Transverse colon (tissue), 4 donors: Measurements from ENCODE around the gene FAR2. TPM values are rescaled to one million over a fixed set of nuclear protein-coding genes. Genes with fewer than 3 reads are reported as not detected.
A peak's percentile ranks its signal among the peaks of the same experiment; 100 is the strongest.

Experiments used
- DNase-seq: peaks from one replicate; pipeline ENCODE4 v3.0.0-alpha.2; 2019
- H3K27ac ChIP-seq, 4 donors: fragments of 200-600 bp; sonication (generic); 2 replicates each; pipeline ENCODE4 v1.5.1; 2016 to 2018; ENCODE audit warnings: inconsistent platforms in 4 of 4
- H3K27me3 ChIP-seq: fragments of 200-600 bp; sonication (generic); 2 replicates; pipeline ENCODE4 v1.5.1; 2017; ENCODE audit warnings: inconsistent platforms
- H3K36me3 ChIP-seq, 4 donors: fragments of 200-600 bp; sonication (generic); 2 replicates each; pipeline ENCODE4 v1.5.1; 2017 to 2019; ENCODE audit warnings: inconsistent platforms in 4 of 4
- H3K4me1 ChIP-seq, 4 donors: fragments of 200-600 bp; sonication (generic); 2 replicates each; pipeline ENCODE4 v1.5.1; 2017 to 2020; ENCODE audit warnings: inconsistent platforms in 4 of 4
- H3K4me3 ChIP-seq, 4 donors: fragments of 200-600 bp; sonication (generic); 1 replicate in 1 of 4; 2 replicates in 3 of 4; pipeline versions ENCODE4 v1.5.1 to v1.6.1; 2017 to 2019; ENCODE audit warnings: inconsistent platforms in 4 of 4
- H3K9me3 ChIP-seq, 2 donors: fragments of 200-600 bp; sonication (generic); 2 replicates each; pipeline ENCODE4 v1.5.1; 2017 to 2019; ENCODE audit warnings: inconsistent platforms in 2 of 2
- CTCF ChIP-seq, 5 experiments: fragments of 200-600 bp in 3 of 5; fragments of 450-650 bp in 2 of 5; sonication (generic) in 3 of 5; IDR thresholded peaks; 1 replicate in 2 of 5; 2 replicates in 3 of 5; pipeline ENCODE4 v1.5.1; 2016 to 2017; ENCODE audit warnings: antibody characterized with exemption in 5 of 5, inconsistent platforms in 3 of 5, mild to moderate bottlenecking in 2 of 5, moderate library complexity in 1 of 5
- EP300 ChIP-seq: sonication (generic); formaldehyde crosslinking; IDR thresholded peaks from one replicate; pipeline ENCODE4 v1.6.1; 2017; ENCODE audit warnings: antibody characterized with exemption, low read depth
- POLR2A ChIP-seq: fragments of 450-650 bp; IDR thresholded peaks from one replicate; pipeline ENCODE4 v1.6.1; 2016; ENCODE audit warnings: antibody characterized with exemption, mild to moderate bottlenecking, moderate library complexity
- POLR2AphosphoS5 ChIP-seq, 3 donors: sonication (generic); formaldehyde crosslinking; IDR thresholded peaks; one replicate each; pipeline ENCODE4 v1.6.1; 2016; ENCODE audit warnings: antibody characterized with exemption in 3 of 3
- whole genome bisulfite sequencing, 2 donors: methylation state at CpG; one replicate each; pipeline ENCODE4 v1.1.5; 2018; ENCODE audit warnings: low coverage in 1 of 2; 5-methylcytosine and 5-hydroxymethylcytosine counted together
- in situ Hi-C, 4 donors: fragments of 200-750 bp; cut with MboI; loops; one replicate each; pipeline versions ENCODE4 v1.15.0 to v1.15.1; 2017; ENCODE audit warnings: low sequenced_read_pairs in 3 of 4, low pct_ligation_motif_present in 1 of 4, low pct_unique_long_range_greater_than_20kb in 1 of 4
- intact Hi-C: fragments of 100-400 bp; cut with DNase I; formaldehyde crosslinking; loops from one replicate; pipeline ENCODE4 v1.15.1; 2023; ENCODE audit warnings: low total_unique reads
- total RNA-seq, 4 donors: library from RNA; depleted of rRNA; stranded (reverse); fragments of >200 nt; gene quantifications; one replicate each; pipeline ENCODE4 v1.1.0, GENCODE V29; 2016

Gene FAR2
- total RNA-seq, 4 donors from 2014 or later: 57.6 to 72.7 (median 65.7) TPM

GRCh38 chr12:29201296-29201695 is 52.2 kb downstream of the FAR2 start:
- 44 to 69% methylated on average over 2 to 3 of the region's 3 CpGs for whole genome bisulfite sequencing, 2 donors
- Histone ChIP-seq H3K27ac (no peak overlapping the region), H3K4me3 (no peak overlapping the region), H3K36me3 (no peaks in the 10 kb centered on the region), H3K4me1 (peaks cover 0 to 3% (median 0%) of the 10 kb centered on the region in 4 donors), H3K27me3 (no peaks in the 10 kb centered on the region), H3K9me3 (no peaks in the 10 kb centered on the region)
- intact Hi-C loops (no loop called here), in situ Hi-C loops (no loop called here)
- no peak for DNase-seq
- TF ChIP-seq POLR2AphosphoS5 (IDR thresholded peaks at IDR 0.05) (no peak), CTCF (IDR thresholded peaks at IDR 0.05) (no peak), EP300 (no peak), POLR2A (no peak)

GRCh38 chr12:29201746-29202145 is 52.7 kb downstream of the FAR2 start:
- Histone ChIP-seq H3K27me3 (no peaks in the 10 kb centered on the region), H3K4me1 (peaks cover 0 to 3% (median 0%) of the 10 kb centered on the region in 4 donors), H3K36me3 (no peaks in the 10 kb centered on the region), H3K4me3 (no peak overlapping the region), H3K9me3 (no peaks in the 10 kb centered on the region), H3K27ac (no peak overlapping the region)
- TF ChIP-seq EP300 (no peak), POLR2A (no peak), POLR2AphosphoS5 (IDR thresholded peaks at IDR 0.05) (no peak), CTCF (IDR thresholded peaks at IDR 0.05) (no peak)
- WGBS, 2 donors: 85 to 87% methylated on average over 2 of the region's 2 CpGs
- DNase-seq: no peak
- intact Hi-C loops: no loop called here
- in situ Hi-C loops: no loop called here

- TF ChIP-seq CTCF (IDR thresholded peaks at IDR 0.05): no peak
- TF ChIP-seq POLR2A: no peak
- no peak for TF ChIP-seq POLR2AphosphoS5 (IDR thresholded peaks at IDR 0.05)
- no peak for TF ChIP-seq EP300
- H3K36me3 ChIP-seq: no peaks in the 10 kb centered on the region
- in situ Hi-C loops (no loop called here), intact Hi-C loops (no loop called here)
- peaks cover 0 to 16% (median 6%) of the 10 kb centered on the region in 4 donors for H3K4me1 ChIP-seq
- 84 to 90% methylated on average over 5 to 6 of the region's 6 CpGs for WGBS, 2 donors
- no peaks in the 10 kb centered on the region for H3K27me3 ChIP-seq
- no peak for DNase-seq
- H3K4me3 ChIP-seq: no peak overlapping the region
- H3K27ac ChIP-seq: no peak overlapping the region
- no peaks in the 10 kb centered on the region for H3K9me3 ChIP-seq
These were observed 55.4 kb downstream of the FAR2 start for GRCh38 chr12:29204521-29204920.

- intact Hi-C loops (no loop called here), in situ Hi-C loops (no loop called here)
- no peaks in the 10 kb centered on the region for H3K27me3 ChIP-seq
- H3K4me1 ChIP-seq: peaks cover 0 to 34% (median 12%) of the 10 kb centered on the region in 4 donors
- 59 to 66% methylated on average over 5 of the region's 5 CpGs for WGBS, 2 donors
- TF ChIP-seq POLR2A: no peak
- no peaks in the 10 kb centered on the region for H3K36me3 ChIP-seq
- DNase-seq: no peak
- H3K4me3 ChIP-seq: no peak overlapping the region
- no peaks in the 10 kb centered on the region for H3K9me3 ChIP-seq
- H3K27ac ChIP-seq: peak overlapping the region in 2 of 4 donors; percentile 66 to 68
These were observed 58.0 kb downstream of the FAR2 start for GRCh38 chr12:29207120-29207519.

- Histone ChIP-seq H3K27ac (peak overlapping the region; percentile 66 to 80 (median 68)), H3K4me1 (peaks cover 0 to 43% (median 17%) of the 10 kb centered on the region in 4 donors), H3K9me3 (no peaks in the 10 kb centered on the region), H3K36me3 (no peaks in the 10 kb centered on the region), H3K4me3 (no peak overlapping the region), H3K27me3 (no peaks in the 10 kb centered on the region)
- WGBS, 2 donors: 50 to 59% methylated on average over 1 to 2 of the region's 2 CpGs
- TF ChIP-seq EP300: no peak
- no peak for TF ChIP-seq POLR2A
- TF ChIP-seq POLR2AphosphoS5 (IDR thresholded peaks at IDR 0.05): no peak
- no peak for TF ChIP-seq CTCF (IDR thresholded peaks at IDR 0.05)
- DNase-seq: no peak
- in situ Hi-C loops: no loop called here
- intact Hi-C loops: no loop called here
These were observed 59.0 kb downstream of the FAR2 start for GRCh38 chr12:29208060-29208459.
